HepG2 (cell line): ENCODE results near the gene RUNX3. TPM values are rescaled to one million over a fixed set of nuclear protein-coding genes. Genes with fewer than 3 reads are reported as not detected.

ENCODE experiments used
- AHR ChIP-seq: IDR thresholded peaks from 2 replicates; pipeline ENCODE4 v1.6.1; 2018; ENCODE audit warnings: missing genetic modification reagents, missing compliant biosample characterization
- BORCS8-MEF2B ChIP-seq: sonication (generic); formaldehyde crosslinking; IDR thresholded peaks from 2 replicates; pipeline ENCODE4 v1.8.0; 2022; ENCODE audit warnings: mild to moderate bottlenecking, missing genetic modification reagents
- DMTF1 ChIP-seq: sonication (generic); formaldehyde crosslinking; IDR thresholded peaks from 2 replicates; pipeline ENCODE4 v1.4.0; 2020; ENCODE audit warnings: mild to moderate bottlenecking, missing genetic modification reagents
- GPN1 ChIP-seq: sonication (generic); formaldehyde crosslinking; IDR thresholded peaks from 2 replicates; pipeline ENCODE4 v1.5.1; 2020; ENCODE audit warnings: missing genetic modification reagents, borderline replicate concordance
- KDM2A ChIP-seq: sonication (generic); formaldehyde crosslinking; IDR thresholded peaks from 2 replicates; pipeline ENCODE4 v1.4.0; 2020; ENCODE audit warnings: low read depth, missing genetic modification reagents, borderline replicate concordance
- KLF13 ChIP-seq: sonication (generic); formaldehyde crosslinking; IDR thresholded peaks from 2 replicates; pipeline ENCODE4 v1.4.0; 2020; ENCODE audit warnings: mild to moderate bottlenecking, missing genetic modification reagents
- MZF1 ChIP-seq: sonication (generic); formaldehyde crosslinking; IDR thresholded peaks from 2 replicates; pipeline ENCODE4 v1.8.1; 2023; ENCODE audit warnings: mild to moderate bottlenecking, missing genetic modification reagents, borderline replicate concordance
- RERE ChIP-seq: IDR thresholded peaks from 2 replicates; pipeline ENCODE4 v1.6.1; 2016; ENCODE audit warnings: low read depth, missing genetic modification reagents, missing compliant biosample characterization
- SALL1 ChIP-seq: sonication (generic); formaldehyde crosslinking; IDR thresholded peaks from 2 replicates; pipeline ENCODE4 v1.8.0; 2022; ENCODE audit warnings: mild to moderate bottlenecking, missing genetic modification reagents
- SMC3 ChIP-seq: IDR thresholded peaks from 2 replicates; pipeline ENCODE4 v1.6.1; 2011; ENCODE audit warnings: low read length, improper control_type of control experiment
- SSRP1 ChIP-seq: IDR thresholded peaks from 2 replicates; pipeline ENCODE4 v1.6.1; 2016; ENCODE audit warnings: control low read depth
- XRCC5 ChIP-seq: fragments of 200-400 bp; formaldehyde crosslinking; optimal IDR thresholded peaks from 2 replicates; pipeline ENCODE3; 2017; ENCODE audit warnings: mild to moderate bottlenecking, low read length
- ZC3H4 ChIP-seq: sonication (generic); formaldehyde crosslinking; IDR thresholded peaks from 2 replicates; pipeline ENCODE4 v1.4.0; 2020; ENCODE audit warnings: missing genetic modification reagents, borderline replicate concordance
- ZNF232 ChIP-seq: sonication (generic); formaldehyde crosslinking; IDR thresholded peaks from 2 replicates; pipeline ENCODE4 v1.4.0; 2020; ENCODE audit warnings: missing genetic modification reagents, borderline replicate concordance
- ZNF234 ChIP-seq: sonication (generic); formaldehyde crosslinking; conservative IDR thresholded peaks from 2 replicates; pipeline ENCODE4 v1.5.1; 2020; ENCODE audit warnings: mild to moderate bottlenecking, missing genetic modification reagents
- ZNF317 ChIP-seq: sonication (generic); formaldehyde crosslinking; IDR thresholded peaks from 2 replicates; pipeline ENCODE4 v1.5.0; 2020; ENCODE audit warnings: mild to moderate bottlenecking, missing genetic modification reagents
- ZNF569 ChIP-seq: sonication (generic); formaldehyde crosslinking; IDR thresholded peaks from 2 replicates; pipeline ENCODE4 v1.5.0; 2020; ENCODE audit warnings: mild to moderate bottlenecking, missing genetic modification reagents, moderate library complexity, borderline replicate concordance
- ZNF570 ChIP-seq: sonication (generic); formaldehyde crosslinking; IDR thresholded peaks from 2 replicates; pipeline ENCODE4 v1.4.0; 2020; ENCODE audit warnings: mild to moderate bottlenecking, missing genetic modification reagents, borderline replicate concordance
- polyA plus RNA-seq, 8 experiments: library from polyadenylated mRNA; depleted of rRNA in 3 of 8; stranded (reverse) in 7 of 8; unstranded in 1 of 8; fragments of >200 nt; fragmentation: Illumina TruSeq in 4 of 8; extraction: Trizol in 4 of 8; gene quantifications; 2 replicates each; pipeline versions ENCODE4 v1.2.1 to v1.2.3, GENCODE V29; 2011 to 2016; ENCODE audit warnings: low read depth in 4 of 8, missing spikeins in 1 of 8, mixed read lengths in 1 of 8; ENCODE audit not compliant: insufficient read depth in 1 of 8
- total RNA-seq, 5 experiments: library from RNA; depleted of rRNA; stranded (reverse); fragments of >200 nt; fragmentation: Illumina TruSeq; extraction: Trizol; gene quantifications; 2 replicates each; pipeline ENCODE4 v1.2.3, GENCODE V29; 2016; ENCODE audit warnings: low read depth in 1 of 5
- TF ChIP-seq, protein P1 (sequence below): IDR thresholded peaks from 2 replicates; pipeline ENCODE4 v1.6.1; 2016; ENCODE audit warnings: missing genetic modification reagents, missing compliant biosample characterization
- TF ChIP-seq, protein P2 (sequence below): sonication (generic); formaldehyde crosslinking; IDR thresholded peaks from 2 replicates; pipeline ENCODE4 v1.4.0; 2020; ENCODE audit warnings: mild to moderate bottlenecking, missing genetic modification reagents

The RUNX3 gene
- total and polyA plus RNA-seq, 2 of the 13 experiments (the other 11 are each of a cell fraction or from before 2014, with no cell fraction given), result 0.04 to 0.22 TPM

DNA sequence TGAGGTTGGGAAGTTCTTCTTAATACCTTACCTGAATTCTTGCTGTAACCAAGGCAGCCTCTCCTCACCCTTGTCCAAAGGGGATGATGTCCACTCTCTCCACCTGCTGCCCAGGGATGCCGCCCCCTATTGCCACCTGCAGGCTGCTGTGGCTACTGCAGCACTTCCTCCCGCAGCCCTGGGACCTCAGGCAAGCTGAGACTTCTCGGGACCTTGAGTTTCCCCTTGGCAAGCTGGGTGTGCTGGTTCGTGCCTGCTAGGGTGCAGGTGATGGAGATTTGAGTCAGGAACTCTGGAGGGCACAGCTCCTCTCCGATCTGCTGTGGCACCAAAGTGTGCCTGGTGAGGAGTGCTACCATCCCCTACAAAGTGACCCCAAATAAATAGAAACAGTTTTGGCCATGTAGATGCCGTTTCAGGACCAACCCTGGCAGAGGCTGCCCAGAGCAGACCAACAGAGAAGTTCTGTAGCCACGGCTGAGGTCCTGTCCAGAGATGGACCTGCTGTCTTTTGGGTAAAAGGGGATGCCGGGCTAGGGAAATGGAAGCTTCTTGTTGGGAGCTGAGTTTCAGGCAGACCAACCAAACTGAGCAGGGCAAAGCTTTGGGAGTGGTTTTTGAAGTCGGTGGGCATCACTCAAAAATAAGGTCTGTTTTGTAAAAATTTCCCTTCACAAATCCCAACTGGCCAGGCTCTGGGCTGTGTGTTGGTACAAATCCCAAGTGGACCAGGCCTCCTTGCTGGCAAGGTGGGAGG is 31.7 kb downstream of the RUNX3 start (continued):
- TF ChIP-seq RERE (CRISPR knock-in tag) (no peak), ZNF570 (CRISPR knock-in tag) (no peak), SALL1 (CRISPR knock-in tag) (peak; percentile 41; the same call in 1 of the 2 replicates), BORCS8-MEF2B (CRISPR knock-in tag) (0 out of 2 replicates have a peak, but pooled peaks have one; percentile 50), ZNF234 (no peak), ZNF569 (no peak), KDM2A (peak; percentile 34; the same call in 1 of the 2 replicates), AHR (no peak), ZNF317 (CRISPR knock-in tag) (no peak), SSRP1 (CRISPR knock-in tag) (no peak), KLF13 (CRISPR knock-in tag) (0 out of 2 replicates have a peak, but pooled peaks have one; percentile 29), DMTF1 (no peak), XRCC5 (peak; percentile 73), GPN1 (CRISPR knock-in tag) (no peak), SMC3 (peak; percentile 69), MZF1 (CRISPR knock-in tag) (no peak), ZC3H4 (CRISPR knock-in tag) (no peak), ZNF232 (CRISPR knock-in tag) (no peak)
- TF ChIP-seq, protein P1, sequence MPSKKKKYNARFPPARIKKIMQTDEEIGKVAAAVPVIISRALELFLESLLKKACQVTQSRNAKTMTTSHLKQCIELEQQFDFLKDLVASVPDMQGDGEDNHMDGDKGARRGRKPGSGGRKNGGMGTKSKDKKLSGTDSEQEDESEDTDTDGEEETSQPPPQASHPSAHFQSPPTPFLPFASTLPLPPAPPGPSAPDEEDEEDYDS, result no peak
- TF ChIP-seq, protein P2, sequence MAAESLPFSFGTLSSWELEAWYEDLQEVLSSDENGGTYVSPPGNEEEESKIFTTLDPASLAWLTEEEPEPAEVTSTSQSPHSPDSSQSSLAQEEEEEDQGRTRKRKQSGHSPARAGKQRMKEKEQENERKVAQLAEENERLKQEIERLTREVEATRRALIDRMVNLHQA (CRISPR knock-in tag), result no peak
